GM23248 (cell line): ENCODE results near the gene DDX10.

Experiments
- EZH2 ChIP-seq: fragments of 200-600 bp; sonication (generic); IDR thresholded peaks from 2 replicates; pipeline ENCODE4 v1.6.1; 2018; ENCODE audit warnings: antibody characterized with exemption, mild to moderate bottlenecking; ENCODE audit not compliant: insufficient read depth, poor library complexity, severe bottlenecking
- EZH2phosphoT487 ChIP-seq: fragments of 200-600 bp; sonication (generic); IDR thresholded peaks from 2 replicates; pipeline ENCODE4 v1.6.1; 2018; ENCODE audit warnings: antibody characterized with exemption, moderate library complexity, mild to moderate bottlenecking, low read depth; ENCODE audit not compliant: insufficient read depth

DNA sequence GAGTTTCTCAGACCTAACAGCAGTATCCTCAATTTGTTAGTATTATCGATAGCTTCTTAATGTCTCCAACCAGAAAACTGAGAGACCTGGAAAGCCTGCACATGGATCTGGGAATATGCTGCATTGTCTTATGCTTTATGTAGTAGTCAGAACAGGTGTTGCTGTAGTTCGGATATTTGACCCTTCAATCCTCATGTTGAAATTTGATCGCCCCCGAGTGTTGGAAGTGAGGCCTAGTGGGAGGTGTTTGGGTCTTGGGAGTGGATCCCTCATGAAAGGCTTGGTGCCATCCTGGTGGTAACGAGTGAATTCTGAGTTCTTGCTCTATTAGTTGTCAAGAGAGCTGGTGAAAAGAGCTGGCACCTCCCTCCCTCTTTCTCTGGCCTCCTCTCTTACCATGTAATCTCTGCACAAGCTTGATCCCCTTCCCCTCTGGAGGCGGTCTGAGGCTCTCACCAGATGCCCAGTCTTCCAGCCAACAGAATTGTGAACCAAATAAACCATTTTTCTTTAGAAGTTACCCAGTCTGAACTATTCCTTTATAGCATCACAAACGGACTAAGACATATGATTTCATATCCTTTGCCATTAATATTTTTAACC is 227.1 kb downstream of the DDX10 start:
- no peak for TF ChIP-seq EZH2
- no peak for TF ChIP-seq EZH2phosphoT487
